AG09319 (cell line): Measurements from ENCODE around the gene NAIF1.
A peak's percentile ranks its signal among the peaks of the same experiment; 100 is the strongest.
"Not testable (repeated sequence)": the region's sequence is repeated elsewhere in the genome, so short reads cannot be mapped to it uniquely, and the experiment has no call there.

Source experiments
- DNase-seq: peaks from one replicate; pipeline ENCODE4 v3.0.0-alpha.2; 2010; ENCODE audit warnings: low read depth; ENCODE audit errors: extremely low read depth
- CTCF ChIP-seq: IDR thresholded peaks from 2 replicates; pipeline ENCODE4 v1.5.1; 2011; ENCODE audit warnings: low read depth, mild to moderate bottlenecking, inconsistent platforms, low read length, moderate library complexity

Gene NAIF1

DNA sequence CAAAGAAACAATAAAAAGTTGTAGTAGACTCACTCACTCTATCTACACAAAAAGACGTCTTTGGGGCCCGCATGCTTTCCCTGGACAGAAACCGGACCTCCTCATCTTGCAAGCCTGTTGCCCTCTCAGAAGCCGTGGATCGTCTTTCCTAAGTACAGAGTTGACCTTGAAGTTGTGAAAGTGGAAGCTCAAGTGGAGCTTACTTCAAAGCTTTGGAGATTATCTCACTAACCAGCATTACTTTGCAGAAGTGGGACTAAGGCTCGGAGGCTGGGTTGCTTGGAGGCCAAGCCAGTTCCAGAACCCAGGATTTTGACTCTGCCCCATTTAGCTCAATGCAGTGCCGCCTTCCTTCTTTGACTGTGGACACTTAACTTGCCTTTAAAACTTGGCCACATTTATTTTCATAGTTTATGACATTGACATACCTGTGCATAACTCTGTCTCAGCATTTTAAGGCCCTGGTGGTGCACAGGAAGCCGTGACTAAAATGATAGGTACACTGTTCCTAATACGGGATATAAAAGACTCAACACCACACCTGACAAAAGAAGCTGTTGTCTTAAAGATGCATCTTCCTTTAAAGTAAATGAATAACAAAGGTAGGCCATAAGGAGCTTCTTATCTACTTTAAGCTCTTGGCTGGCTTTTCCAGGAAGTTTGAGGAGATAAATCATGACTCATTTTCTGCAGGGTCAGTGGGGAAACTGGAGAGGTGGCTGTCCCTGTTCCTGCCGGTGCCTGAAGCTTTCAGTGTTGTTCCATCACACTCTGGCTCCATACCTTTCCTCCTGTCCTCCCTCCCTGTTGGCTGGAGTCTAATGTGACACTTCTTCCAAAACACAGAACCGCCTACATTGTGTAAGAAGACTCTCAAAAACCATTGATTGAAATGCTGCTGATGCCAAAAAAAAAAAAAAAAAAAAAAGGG, 11.6 kb upstream of the NAIF1 start:
- TF ChIP-seq CTCF: no peak
- DNase-seq: no peak

GRCh38 chr9:128077847-128078503, 10.9 kb upstream of the NAIF1 start:
- DNase-seq: no peak
- TF ChIP-seq CTCF: no peak

DNA sequence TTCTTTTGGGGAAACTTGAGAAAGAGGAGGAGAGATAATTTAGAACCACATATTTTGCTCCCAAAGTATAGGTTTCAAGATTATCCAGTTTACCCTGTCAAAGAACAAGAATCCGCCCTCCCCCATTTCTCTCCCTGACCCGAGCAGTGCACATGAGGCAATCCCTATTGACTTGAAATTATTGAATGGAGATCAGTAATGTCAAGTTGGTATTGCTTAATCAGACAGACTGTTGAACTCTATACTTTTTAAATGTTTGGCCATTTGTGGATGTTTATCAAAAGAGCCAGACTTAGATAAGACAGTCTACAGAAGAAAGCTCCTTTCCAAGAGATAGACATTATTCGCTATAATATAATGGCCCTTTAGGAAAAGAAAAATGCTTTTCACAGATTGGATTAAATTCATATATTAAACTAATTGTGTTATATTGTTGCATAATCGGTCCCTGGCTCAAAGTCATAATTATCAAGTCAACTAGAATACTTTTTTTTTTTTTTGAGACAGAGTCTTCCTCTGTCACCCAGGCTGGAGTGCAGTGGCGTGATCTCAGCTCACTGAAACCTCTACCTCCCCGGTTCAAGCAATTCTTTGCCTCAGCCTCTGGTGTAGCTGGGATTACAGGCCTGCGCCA, 6.2 kb upstream of the NAIF1 start:
- no peak for DNase-seq
- TF ChIP-seq CTCF: no peak

GRCh38 chr9:128072144-128073021, 5.3 kb upstream of the NAIF1 start:
- no peak for TF ChIP-seq CTCF
- DNase-seq: peak; percentile 54

GRCh38 chr9:128071475-128071874, 4.4 kb upstream of the NAIF1 start:
- not testable (repeated sequence) for DNase-seq

DNA sequence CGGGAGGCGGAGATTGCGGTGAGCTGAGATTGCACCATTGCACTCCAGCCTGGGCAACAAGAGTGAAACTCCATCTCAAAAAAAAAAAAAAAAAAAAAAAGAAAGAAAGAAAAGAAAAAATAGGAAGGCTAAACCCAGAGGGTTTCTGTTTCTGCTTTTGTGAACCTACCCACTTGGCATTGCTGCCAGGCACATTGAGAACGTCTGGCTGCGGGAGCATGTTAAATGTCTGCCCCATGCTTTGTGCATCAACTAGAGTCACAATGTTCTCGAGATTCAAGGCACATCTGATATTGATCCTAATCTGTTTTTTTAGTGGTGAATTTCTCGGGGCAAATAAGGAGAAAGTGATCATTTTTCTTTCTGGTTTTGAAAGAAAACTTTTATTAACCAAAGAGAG, 3.8 kb upstream of the NAIF1 start:
- no peak for DNase-seq
- no peak for TF ChIP-seq CTCF
